ENCODE measurements around the gene AHCYL1.

The AHCYL1 gene

GRCh38 chr1:109980324-109981003 lies 4.1 kb upstream of the AHCYL1 start:
- Histone ChIP-seq H3K36me3 (ENCODE audit: insufficient read depth, insufficient read length, low read length) (no peaks in the 10 kb centered on the region), H3K4me3 (ENCODE audit: insufficient read length, low read depth) (no peak overlapping the region), H3K9me3 (ENCODE audit: insufficient read depth, low read length) (no peaks in the 10 kb centered on the region; the same call in 1 of the 2 replicates), H3K27me3 (ENCODE audit: insufficient read depth, insufficient read length) (no peaks in the 10 kb centered on the region), H3K4me1 (ENCODE audit: insufficient read depth, insufficient read length) (peaks cover 9% of the 10 kb centered on the region), H3K9ac (ENCODE audit: insufficient read length, low read depth) (no peak overlapping the region)
- DNase-seq (ENCODE audit: low read depth, low spot score): no peak
- TF ChIP-seq YY1 (IDR thresholded peaks at IDR 0.05; ENCODE audit: insufficient read depth, insufficient read length) (no peak), ZNF274 (IDR thresholded peaks at IDR 0.05; ENCODE audit: low read depth, low read length) (no peak), SUZ12 (IDR thresholded peaks at IDR 0.05; ENCODE audit: extremely low read depth, insufficient read depth, insufficient read length) (no peak)

GRCh38 chr1:109981004-109981335 lies 3.6 kb upstream of the AHCYL1 start:
- peaks cover 4% of the 10 kb centered on the region for H3K36me3 ChIP-seq (ENCODE audit: insufficient read depth, insufficient read length, low read length)
- no peaks in the 10 kb centered on the region for H3K27me3 ChIP-seq (ENCODE audit: insufficient read depth, insufficient read length)
- DNase-seq (ENCODE audit: low read depth, low spot score): no peak
- TF ChIP-seq YY1 (IDR thresholded peaks at IDR 0.05; ENCODE audit: insufficient read depth, insufficient read length) (no peak), ZNF274 (IDR thresholded peaks at IDR 0.05; ENCODE audit: low read depth, low read length) (no peak), SUZ12 (IDR thresholded peaks at IDR 0.05; ENCODE audit: extremely low read depth, insufficient read depth, insufficient read length) (no peak)
- no peak overlapping the region for H3K4me3 ChIP-seq (ENCODE audit: insufficient read length, low read depth)
- no peaks in the 10 kb centered on the region; the same call in 1 of the 2 replicates for H3K9me3 ChIP-seq (ENCODE audit: insufficient read depth, low read length)
- H3K4me1 ChIP-seq (ENCODE audit: insufficient read depth, insufficient read length): peaks cover 9% of the 10 kb centered on the region
- no peak overlapping the region for H3K9ac ChIP-seq (ENCODE audit: insufficient read length, low read depth)

GRCh38 chr1:109983380-109984189 lies 980 bp upstream of the AHCYL1 start:
- H3K4me3 ChIP-seq (ENCODE audit: insufficient read length, low read depth): no peak overlapping the region
- no peaks in the 10 kb centered on the region; the same call in 1 of the 2 replicates for H3K9me3 ChIP-seq (ENCODE audit: insufficient read depth, low read length)
- no peak overlapping the region for H3K9ac ChIP-seq (ENCODE audit: insufficient read length, low read depth)
- H3K36me3 ChIP-seq (ENCODE audit: insufficient read depth, insufficient read length, low read length): peaks cover 30% of the 10 kb centered on the region
- no peaks in the 10 kb centered on the region for H3K27me3 ChIP-seq (ENCODE audit: insufficient read depth, insufficient read length)
- no peak for DNase-seq (ENCODE audit: low read depth, low spot score)
- TF ChIP-seq SUZ12 (IDR thresholded peaks at IDR 0.05; ENCODE audit: extremely low read depth, insufficient read depth, insufficient read length) (no peak), YY1 (IDR thresholded peaks at IDR 0.05; ENCODE audit: insufficient read depth, insufficient read length) (no peak), ZNF274 (IDR thresholded peaks at IDR 0.05; ENCODE audit: low read depth, low read length) (no peak)
- peaks cover 15% of the 10 kb centered on the region for H3K4me1 ChIP-seq (ENCODE audit: insufficient read depth, insufficient read length)

- TF ChIP-seq SUZ12 (IDR thresholded peaks at IDR 0.05; ENCODE audit: extremely low read depth, insufficient read depth, insufficient read length): no peak
- no peak for TF ChIP-seq YY1 (IDR thresholded peaks at IDR 0.05; ENCODE audit: insufficient read depth, insufficient read length)
- no peak for TF ChIP-seq ZNF274 (IDR thresholded peaks at IDR 0.05; ENCODE audit: low read depth, low read length)
- no peak for DNase-seq (ENCODE audit: low read depth, low spot score)
- H3K4me3 ChIP-seq (ENCODE audit: insufficient read length, low read depth): peak overlapping the region; percentile 85
Observed at GRCh38 chr1:109984190-109984455, 442 bp upstream of the AHCYL1 start.

GRCh38 chr1:109985247-109986053 lies 885 bp downstream of the AHCYL1 start:
- H3K9me3 ChIP-seq (ENCODE audit: insufficient read depth, low read length): no peaks in the 10 kb centered on the region
- H3K9ac ChIP-seq (ENCODE audit: insufficient read length, low read depth): peak overlapping the region; percentile 94
- peaks cover 12% of the 10 kb centered on the region for H3K4me1 ChIP-seq (ENCODE audit: insufficient read depth, insufficient read length)
- H3K4me3 ChIP-seq (ENCODE audit: insufficient read length, low read depth): peak overlapping the region; percentile 85
- TF ChIP-seq YY1 (IDR thresholded peaks at IDR 0.05; ENCODE audit: insufficient read depth, insufficient read length): no peak
- TF ChIP-seq SUZ12 (IDR thresholded peaks at IDR 0.05; ENCODE audit: extremely low read depth, insufficient read depth, insufficient read length): no peak
- TF ChIP-seq ZNF274 (IDR thresholded peaks at IDR 0.05; ENCODE audit: low read depth, low read length): no peak
- peaks cover 47% of the 10 kb centered on the region for H3K36me3 ChIP-seq (ENCODE audit: insufficient read depth, insufficient read length, low read length)
- no peaks in the 10 kb centered on the region for H3K27me3 ChIP-seq (ENCODE audit: insufficient read depth, insufficient read length)
- DNase-seq (ENCODE audit: low read depth, low spot score): no peak

More at GRCh38 chr1:109984190-109984455, 442 bp upstream of the AHCYL1 start:
- Histone ChIP-seq H3K36me3 (ENCODE audit: insufficient read depth, insufficient read length, low read length) (peaks cover 35% of the 10 kb centered on the region), H3K27me3 (ENCODE audit: insufficient read depth, insufficient read length) (no peaks in the 10 kb centered on the region), H3K4me1 (ENCODE audit: insufficient read depth, insufficient read length) (peaks cover 15% of the 10 kb centered on the region), H3K9me3 (ENCODE audit: insufficient read depth, low read length) (no peaks in the 10 kb centered on the region), H3K9ac (ENCODE audit: insufficient read length, low read depth) (peak overlapping the region; percentile 53)

- TF ChIP-seq ZNF274 (IDR thresholded peaks at IDR 0.05; ENCODE audit: low read depth, low read length) (no peak), SUZ12 (IDR thresholded peaks at IDR 0.05; ENCODE audit: extremely low read depth, insufficient read depth, insufficient read length) (no peak), YY1 (IDR thresholded peaks at IDR 0.05; ENCODE audit: insufficient read depth, insufficient read length) (no peak)
- Histone ChIP-seq H3K9me3 (ENCODE audit: insufficient read depth, low read length) (no peaks in the 10 kb centered on the region), H3K36me3 (ENCODE audit: insufficient read depth, insufficient read length, low read length) (peaks cover 53% of the 10 kb centered on the region), H3K4me3 (ENCODE audit: insufficient read length, low read depth) (peak overlapping the region; percentile 85), H3K27me3 (ENCODE audit: insufficient read depth, insufficient read length) (no peaks in the 10 kb centered on the region), H3K4me1 (ENCODE audit: insufficient read depth, insufficient read length) (peaks cover 12% of the 10 kb centered on the region), H3K9ac (ENCODE audit: insufficient read length, low read depth) (peak overlapping the region; percentile 94)
- no peak for DNase-seq (ENCODE audit: low read depth, low spot score)
Observed at GRCh38 chr1:109986054-109986444, 1.5 kb downstream of the AHCYL1 start.
